Measurements from ENCODE around the gene CWC25. TPM values are rescaled to one million over a fixed set of nuclear protein-coding genes. Genes with fewer than 3 reads are reported as not detected.

CWC25 gene
- 35.6 and 38.3 TPM in 2 replicates for total RNA-seq

DNA sequence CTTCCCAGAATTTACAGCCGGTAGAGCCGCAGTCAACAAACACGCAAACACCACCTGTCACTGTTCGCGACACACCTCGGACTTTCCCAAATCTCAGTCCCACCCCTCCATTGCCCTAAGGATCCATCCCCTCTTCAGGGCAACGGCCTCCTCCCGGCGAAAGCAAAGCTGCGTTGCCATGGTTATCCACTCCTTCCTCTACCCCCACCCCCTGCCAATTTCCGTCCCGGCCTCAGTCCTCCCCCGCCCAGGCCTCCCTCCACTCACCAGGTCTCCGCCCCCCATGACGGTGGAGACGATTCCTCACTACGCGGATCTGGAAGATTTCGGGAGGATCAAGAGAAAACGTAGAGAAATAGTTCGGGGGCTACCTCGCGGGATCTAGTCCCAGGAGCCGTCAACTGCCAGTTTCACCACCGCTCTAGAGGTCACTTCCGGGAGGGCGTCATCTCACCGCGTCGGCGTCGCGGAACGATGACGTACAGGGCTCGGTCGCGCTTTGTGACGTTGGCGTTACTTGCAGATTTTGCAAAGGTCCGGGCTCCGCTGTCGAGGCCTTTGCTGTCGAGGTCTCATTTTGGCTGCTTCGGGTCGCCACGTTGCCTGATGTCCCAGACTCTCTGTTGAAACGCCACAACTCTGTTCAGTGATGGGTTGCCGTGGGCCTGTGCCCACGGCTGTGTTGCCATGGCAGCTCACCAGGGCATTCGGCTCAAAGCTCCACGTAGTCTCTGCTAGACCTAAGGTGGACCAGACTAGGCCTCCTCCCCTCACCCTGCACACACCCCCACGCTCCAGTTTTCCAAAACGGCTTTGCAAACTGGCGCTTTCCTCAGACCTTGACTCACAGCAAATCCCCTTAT, at the start of gene CWC25:
Gene CWC25 (minus strand): TSS at position 423 of the 863 bp plus-strand sequence. CDS start 138 bp downstream, at position 285.
- H3K27ac Mint-ChIP-seq, result peak within 1 kb of the TSS; percentile 99
- H3K9me3 Mint-ChIP-seq, result no peaks in the 10 kb centered on the region
- TF ChIP-seq, protein P1, sequence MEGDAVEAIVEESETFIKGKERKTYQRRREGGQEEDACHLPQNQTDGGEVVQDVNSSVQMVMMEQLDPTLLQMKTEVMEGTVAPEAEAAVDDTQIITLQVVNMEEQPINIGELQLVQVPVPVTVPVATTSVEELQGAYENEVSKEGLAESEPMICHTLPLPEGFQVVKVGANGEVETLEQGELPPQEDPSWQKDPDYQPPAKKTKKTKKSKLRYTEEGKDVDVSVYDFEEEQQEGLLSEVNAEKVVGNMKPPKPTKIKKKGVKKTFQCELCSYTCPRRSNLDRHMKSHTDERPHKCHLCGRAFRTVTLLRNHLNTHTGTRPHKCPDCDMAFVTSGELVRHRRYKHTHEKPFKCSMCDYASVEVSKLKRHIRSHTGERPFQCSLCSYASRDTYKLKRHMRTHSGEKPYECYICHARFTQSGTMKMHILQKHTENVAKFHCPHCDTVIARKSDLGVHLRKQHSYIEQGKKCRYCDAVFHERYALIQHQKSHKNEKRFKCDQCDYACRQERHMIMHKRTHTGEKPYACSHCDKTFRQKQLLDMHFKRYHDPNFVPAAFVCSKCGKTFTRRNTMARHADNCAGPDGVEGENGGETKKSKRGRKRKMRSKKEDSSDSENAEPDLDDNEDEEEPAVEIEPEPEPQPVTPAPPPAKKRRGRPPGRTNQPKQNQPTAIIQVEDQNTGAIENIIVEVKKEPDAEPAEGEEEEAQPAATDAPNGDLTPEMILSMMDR (IDR thresholded peaks at IDR 0.05), result no peak
- ChIA-PET CTCF (interaction anchor here (0.5 to 1.0 kb wide), 2 partner anchors 29 to 328 kb away, joined by 4 read pairs; partner anchors contain the start of gene RPL23), POLR2A (interaction anchor here (0.5 to 4.1 kb wide), 20 partner anchors 16 to 1711 kb away, joined by 3 to 61 read pairs (median 4); partner anchors contain the start of genes LASP1, RPL19 and RPL23)
- peaks cover 3% of the 10 kb centered on the region for H3K27me3 Mint-ChIP-seq
- DNase-seq (peak; percentile 99), ATAC-seq (ENCODE audit: low read depth) (peak; percentile 80)
- H3K4me3 Mint-ChIP-seq, result peak within 1 kb of the TSS; percentile 98
- H3K36me3 Mint-ChIP-seq (ENCODE audit: low read depth), result peaks cover 33% of the 10 kb centered on the region
- peaks cover 29% of the 10 kb centered on the region for H3K4me1 Mint-ChIP-seq
- intact Hi-C loops (cut with micrococcal nuclease), result loop anchor here (1.0 to 2.0 kb wide), 6 partner anchors 26 to 142 kb away; partner anchors contain the start of genes FBXO47, PIP4K2B, PSMB3 and RPL23

DNA sequence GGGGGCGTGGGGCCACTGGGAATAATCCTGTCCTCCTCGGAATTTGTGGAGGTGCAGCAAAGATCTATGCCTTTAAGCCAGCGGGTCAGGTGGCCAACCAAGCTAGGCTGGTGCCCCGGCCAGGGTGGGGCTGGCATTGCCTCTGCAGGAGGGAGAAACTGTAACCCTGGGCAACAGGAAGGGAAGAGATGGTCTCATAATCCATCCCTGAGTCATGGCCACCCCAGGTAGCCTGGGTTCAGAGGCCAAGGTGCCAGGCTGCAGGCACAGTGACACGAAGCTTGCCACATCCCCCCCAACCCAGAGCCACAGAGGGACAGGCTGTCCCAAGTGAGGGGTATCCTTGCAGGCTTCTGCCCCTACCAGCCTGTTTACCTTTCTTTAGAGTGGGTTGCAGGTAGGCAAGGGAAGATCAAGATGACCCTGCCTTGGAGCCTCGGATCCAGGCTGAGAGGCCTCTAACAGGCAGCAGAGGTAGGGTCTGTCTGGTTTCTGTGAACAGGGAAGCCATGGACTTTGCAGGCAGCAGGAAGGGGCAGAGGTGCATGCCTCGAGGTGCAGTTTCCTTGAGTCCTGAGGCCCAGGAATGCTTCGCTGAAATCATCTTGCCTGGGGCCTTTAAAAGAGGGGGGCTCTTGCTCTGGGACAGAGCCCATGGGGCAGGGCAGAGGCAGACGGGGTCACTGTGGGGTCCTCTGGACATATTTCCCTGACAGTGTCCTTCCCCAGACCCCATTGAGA, 48.7 kb upstream of the CWC25 start:
- Mint-ChIP-seq H3K36me3 (ENCODE audit: low read depth) (peaks cover 40% of the 10 kb centered on the region), H3K9me3 (no peaks in the 10 kb centered on the region), H3K4me1 (peaks cover 83% of the 10 kb centered on the region), H3K27me3 (no peaks in the 10 kb centered on the region), H3K4me3 (no peak overlapping the region), H3K27ac (peak overlapping the region; percentile 46)
- TF ChIP-seq, protein P1 (IDR thresholded peaks at IDR 0.05), result no peak
- no peak for DNase-seq
- ChIA-PET POLR2A (interaction anchor here (1.0 to 9.2 kb wide), 3 partner anchors 23 to 49 kb away, joined by 4 to 370 read pairs (median 256); partner anchors contain the start of genes CWC25 and RPL23), CTCF (no interaction called here)
- ATAC-seq (ENCODE audit: low read depth), result no peak
- intact Hi-C loops (cut with micrococcal nuclease), result no loop called here

DNA sequence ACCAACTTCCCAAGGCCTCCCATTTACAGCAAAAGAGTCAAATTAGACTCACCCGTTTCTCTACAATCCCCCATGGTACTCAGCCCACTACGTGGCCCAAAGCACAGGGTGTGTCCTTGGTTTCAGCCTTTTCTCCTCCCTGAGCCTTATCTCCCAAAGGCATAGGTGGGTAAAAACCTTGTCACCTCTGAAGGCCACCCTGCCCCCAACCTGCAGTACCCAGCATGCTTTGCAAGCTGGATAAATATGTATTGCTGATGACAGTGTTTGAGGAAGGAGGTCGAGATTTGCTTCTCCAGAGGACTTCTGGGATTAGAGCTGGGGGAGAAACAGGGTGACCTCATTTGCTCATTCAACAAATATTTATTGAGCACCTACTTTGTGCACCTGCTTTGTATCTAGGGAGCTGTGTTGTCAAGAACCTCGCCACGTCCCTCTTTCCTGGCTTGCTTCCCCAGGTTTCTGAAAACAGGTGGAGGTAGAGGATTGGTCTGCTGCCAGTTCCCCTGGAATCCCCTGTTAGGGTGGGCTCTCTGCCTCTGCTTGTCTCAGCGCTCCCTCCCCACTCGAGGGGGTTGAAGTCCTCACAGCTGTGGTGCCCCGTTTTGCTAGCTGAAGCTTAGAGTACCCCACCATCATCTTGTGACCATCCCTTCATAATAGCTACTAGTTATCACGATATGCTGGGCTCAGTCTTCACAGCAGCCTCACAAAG, 47.7 kb upstream of the CWC25 start:
- no peak for DNase-seq
- H3K4me1 Mint-ChIP-seq, result peaks cover 84% of the 10 kb centered on the region
- H3K27me3 Mint-ChIP-seq, result no peaks in the 10 kb centered on the region
- ChIA-PET CTCF (interaction anchor here (1.3 to 6.4 kb wide), 4 partner anchors 11 to 280 kb away, joined by 3 to 33 read pairs (median 20); no protein-coding TSS in a partner anchor), POLR2A (interaction anchor here (0.6 to 9.2 kb wide), 5 partner anchors 22 to 79 kb away, joined by 3 to 370 read pairs (median 4); partner anchors contain the start of genes CWC25 and RPL23)
- no peak for ATAC-seq (ENCODE audit: low read depth)
- TF ChIP-seq, protein P1 (IDR thresholded peaks at IDR 0.05), result no peak
- H3K9me3 Mint-ChIP-seq, result no peaks in the 10 kb centered on the region
- peaks cover 30% of the 10 kb centered on the region for H3K36me3 Mint-ChIP-seq (ENCODE audit: low read depth)
- H3K27ac Mint-ChIP-seq, result peak overlapping the region; percentile 85
- intact Hi-C loops (cut with micrococcal nuclease), result no loop called here
- H3K4me3 Mint-ChIP-seq, result peak overlapping the region; percentile 35

DNA sequence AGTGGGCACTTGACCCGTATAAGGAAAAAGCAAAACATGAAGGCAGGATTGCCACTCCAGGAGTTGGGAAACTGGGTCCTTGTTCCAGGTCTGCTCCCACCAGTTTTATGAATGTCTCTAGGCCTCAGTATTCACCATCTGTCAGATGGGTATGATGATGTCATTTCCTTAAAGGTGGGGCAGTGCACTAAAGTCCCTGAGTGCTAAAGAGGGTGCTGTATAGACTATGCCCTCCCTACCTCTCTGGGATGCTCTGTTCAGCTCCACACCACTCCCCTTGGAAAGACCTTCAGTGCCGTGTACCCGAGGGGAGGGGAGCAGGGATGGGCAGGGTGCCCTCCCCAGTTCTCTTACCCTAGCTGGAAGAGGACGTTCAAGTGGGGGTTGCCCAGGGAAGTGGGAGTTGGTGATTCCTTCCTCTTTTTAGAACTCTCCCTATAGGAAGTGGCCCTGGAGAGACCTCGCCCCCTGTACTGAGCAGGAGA, 46.9 kb upstream of the CWC25 start:
- Mint-ChIP-seq H3K27me3 (peaks cover 2% of the 10 kb centered on the region), H3K9me3 (no peaks in the 10 kb centered on the region), H3K4me3 (peak overlapping the region; percentile 99), H3K36me3 (ENCODE audit: low read depth) (peaks cover 32% of the 10 kb centered on the region), H3K27ac (peak overlapping the region; percentile 85), H3K4me1 (peaks cover 82% of the 10 kb centered on the region)
- ChIA-PET CTCF (interaction anchor here (1.3 to 6.4 kb wide), 6 partner anchors 12 to 281 kb away, joined by 3 to 33 read pairs (median 12); partner anchors contain the start of gene RPL23), POLR2A (interaction anchor here (0.6 to 9.2 kb wide), 10 partner anchors 8 to 1268 kb away, joined by 3 to 370 read pairs (median 4); partner anchors contain the start of genes CASC3 and RPL23)
- DNase-seq (no peak), ATAC-seq (ENCODE audit: low read depth) (no peak)
- TF ChIP-seq, protein P1 (IDR thresholded peaks at IDR 0.05), result no peak
- intact Hi-C loops (cut with micrococcal nuclease), result no loop called here
